ENCODE results near the gene CBX4. TPM values are rescaled to one million over a fixed set of nuclear protein-coding genes. Genes with fewer than 3 reads are reported as not detected.
A peak's percentile ranks its signal among the peaks of the same experiment; 100 is the strongest.

Gene CBX4
- total and polyA plus RNA-seq, 10 of the 15 experiments (the other 5 are each of a cell fraction or from before 2014, with no cell fraction given), result 0.69 to 24.6 (median 4.2) TPM

DNA sequence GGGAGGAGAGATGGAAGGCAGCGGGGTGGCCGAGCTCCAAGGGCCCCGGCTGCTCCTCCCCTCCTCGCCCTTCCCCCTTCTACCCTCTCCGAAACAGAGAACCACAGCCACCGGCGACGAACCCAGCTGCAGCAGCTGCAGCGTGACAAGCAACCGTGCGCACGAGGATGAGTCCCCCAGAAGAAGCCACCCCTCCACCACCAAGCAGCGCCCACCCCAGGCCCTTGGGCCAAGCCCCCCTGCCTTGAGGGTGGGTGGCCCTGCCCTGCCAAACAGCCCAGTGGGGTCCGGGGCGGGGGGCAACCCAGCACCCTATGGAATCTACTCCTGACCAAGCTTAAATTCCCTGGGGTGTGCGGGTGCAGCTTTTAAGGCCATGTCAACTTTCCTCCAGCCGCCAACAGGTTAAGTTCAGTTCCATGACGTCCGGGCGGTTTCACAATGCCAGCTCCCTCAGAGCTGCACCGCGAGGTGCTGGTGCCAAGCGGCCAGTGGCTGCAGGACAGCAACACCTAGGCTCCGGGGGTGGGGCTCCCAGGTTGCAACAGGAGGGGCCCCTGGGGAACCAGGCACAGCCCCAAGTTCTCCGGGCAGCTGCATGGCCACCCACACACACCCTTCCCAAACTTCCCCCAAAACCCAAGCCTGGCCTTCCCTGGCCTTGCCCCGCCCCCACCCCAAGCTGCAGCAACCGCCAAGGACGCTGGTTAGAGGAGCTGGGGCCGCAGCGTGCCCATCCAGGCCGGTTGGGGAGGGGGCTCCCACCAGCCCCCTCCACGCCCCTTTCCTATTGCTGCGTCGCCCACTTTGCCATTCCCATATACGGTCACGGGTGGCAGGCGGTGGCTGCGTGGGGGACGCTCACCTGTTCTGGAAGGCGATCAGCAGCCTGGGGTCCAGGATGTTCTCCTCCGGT, 2.0 kb downstream of the CBX4 start (continued):
- TF ChIP-seq, protein P1, sequence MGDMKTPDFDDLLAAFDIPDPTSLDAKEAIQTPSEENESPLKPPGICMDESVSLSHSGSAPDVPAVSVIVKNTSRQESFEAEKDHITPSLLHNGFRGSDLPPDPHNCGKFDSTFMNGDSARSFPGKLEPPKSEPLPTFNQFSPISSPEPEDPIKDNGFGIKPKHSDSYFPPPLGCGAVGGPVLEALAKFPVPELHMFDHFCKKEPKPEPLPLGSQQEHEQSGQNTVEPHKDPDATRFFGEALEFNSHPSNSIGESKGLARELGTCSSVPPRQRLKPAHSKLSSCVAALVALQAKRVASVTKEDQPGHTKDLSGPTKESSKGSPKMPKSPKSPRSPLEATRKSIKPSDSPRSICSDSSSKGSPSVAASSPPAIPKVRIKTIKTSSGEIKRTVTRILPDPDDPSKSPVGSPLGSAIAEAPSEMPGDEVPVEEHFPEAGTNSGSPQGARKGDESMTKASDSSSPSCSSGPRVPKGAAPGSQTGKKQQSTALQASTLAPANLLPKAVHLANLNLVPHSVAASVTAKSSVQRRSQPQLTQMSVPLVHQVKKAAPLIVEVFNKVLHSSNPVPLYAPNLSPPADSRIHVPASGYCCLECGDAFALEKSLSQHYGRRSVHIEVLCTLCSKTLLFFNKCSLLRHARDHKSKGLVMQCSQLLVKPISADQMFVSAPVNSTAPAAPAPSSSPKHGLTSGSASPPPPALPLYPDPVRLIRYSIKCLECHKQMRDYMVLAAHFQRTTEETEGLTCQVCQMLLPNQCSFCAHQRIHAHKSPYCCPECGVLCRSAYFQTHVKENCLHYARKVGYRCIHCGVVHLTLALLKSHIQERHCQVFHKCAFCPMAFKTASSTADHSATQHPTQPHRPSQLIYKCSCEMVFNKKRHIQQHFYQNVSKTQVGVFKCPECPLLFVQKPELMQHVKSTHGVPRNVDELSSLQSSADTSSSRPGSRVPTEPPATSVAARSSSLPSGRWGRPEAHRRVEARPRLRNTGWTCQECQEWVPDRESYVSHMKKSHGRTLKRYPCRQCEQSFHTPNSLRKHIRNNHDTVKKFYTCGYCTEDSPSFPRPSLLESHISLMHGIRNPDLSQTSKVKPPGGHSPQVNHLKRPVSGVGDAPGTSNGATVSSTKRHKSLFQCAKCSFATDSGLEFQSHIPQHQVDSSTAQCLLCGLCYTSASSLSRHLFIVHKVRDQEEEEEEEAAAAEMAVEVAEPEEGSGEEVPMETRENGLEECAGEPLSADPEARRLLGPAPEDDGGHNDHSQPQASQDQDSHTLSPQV (IDR thresholded peaks at IDR 0.05), result no peak
- 0 out of 2 replicates have a peak, but pooled peaks have one; percentile 10 for TF ChIP-seq CREB1 (IDR thresholded peaks at IDR 0.05; ENCODE audit: low read depth)
- peak; percentile 67 for TF ChIP-seq TARDBP (IDR thresholded peaks at IDR 0.05; ENCODE audit: borderline replicate concordance)
- TF ChIP-seq NFIC (IDR thresholded peaks at IDR 0.05; ENCODE audit: low read depth, low read length), result 0 out of 2 replicates have a peak, but pooled peaks have one; percentile 31
- TF ChIP-seq, protein P2, sequence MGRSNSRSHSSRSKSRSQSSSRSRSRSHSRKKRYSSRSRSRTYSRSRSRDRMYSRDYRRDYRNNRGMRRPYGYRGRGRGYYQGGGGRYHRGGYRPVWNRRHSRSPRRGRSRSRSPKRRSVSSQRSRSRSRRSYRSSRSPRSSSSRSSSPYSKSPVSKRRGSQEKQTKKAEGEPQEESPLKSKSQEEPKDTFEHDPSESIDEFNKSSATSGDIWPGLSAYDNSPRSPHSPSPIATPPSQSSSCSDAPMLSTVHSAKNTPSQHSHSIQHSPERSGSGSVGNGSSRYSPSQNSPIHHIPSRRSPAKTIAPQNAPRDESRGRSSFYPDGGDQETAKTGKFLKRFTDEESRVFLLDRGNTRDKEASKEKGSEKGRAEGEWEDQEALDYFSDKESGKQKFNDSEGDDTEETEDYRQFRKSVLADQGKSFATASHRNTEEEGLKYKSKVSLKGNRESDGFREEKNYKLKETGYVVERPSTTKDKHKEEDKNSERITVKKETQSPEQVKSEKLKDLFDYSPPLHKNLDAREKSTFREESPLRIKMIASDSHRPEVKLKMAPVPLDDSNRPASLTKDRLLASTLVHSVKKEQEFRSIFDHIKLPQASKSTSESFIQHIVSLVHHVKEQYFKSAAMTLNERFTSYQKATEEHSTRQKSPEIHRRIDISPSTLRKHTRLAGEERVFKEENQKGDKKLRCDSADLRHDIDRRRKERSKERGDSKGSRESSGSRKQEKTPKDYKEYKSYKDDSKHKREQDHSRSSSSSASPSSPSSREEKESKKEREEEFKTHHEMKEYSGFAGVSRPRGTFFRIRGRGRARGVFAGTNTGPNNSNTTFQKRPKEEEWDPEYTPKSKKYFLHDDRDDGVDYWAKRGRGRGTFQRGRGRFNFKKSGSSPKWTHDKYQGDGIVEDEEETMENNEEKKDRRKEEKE (IDR thresholded peaks at IDR 0.05), result no peak
- TF ChIP-seq RB1 (IDR thresholded peaks at IDR 0.05; ENCODE audit: borderline replicate concordance), result 0 out of 2 replicates have a peak, but pooled peaks have one; percentile 10
- TF ChIP-seq, protein P3, sequence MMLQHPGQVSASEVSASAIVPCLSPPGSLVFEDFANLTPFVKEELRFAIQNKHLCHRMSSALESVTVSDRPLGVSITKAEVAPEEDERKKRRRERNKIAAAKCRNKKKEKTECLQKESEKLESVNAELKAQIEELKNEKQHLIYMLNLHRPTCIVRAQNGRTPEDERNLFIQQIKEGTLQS (IDR thresholded peaks at IDR 0.05; ENCODE audit: borderline replicate concordance, extremely low read depth, low read depth, low read length), result no peak
- TF ChIP-seq MYC (IDR thresholded peaks at IDR 0.05; ENCODE audit: insufficient read depth, insufficient read length, insufficient replicate concordance, low read length, severe bottlenecking), result peak; percentile 55
- no peak for TF ChIP-seq BCL11A (IDR thresholded peaks at IDR 0.05; ENCODE audit: low read depth, low read length)
- TF ChIP-seq E2F8 (IDR thresholded peaks at IDR 0.05; ENCODE audit: low read depth, partially characterized antibody), result no peak
- TF ChIP-seq EED (IDR thresholded peaks at IDR 0.05; ENCODE audit: low read depth), result peak; percentile 28; the same call in 1 of the 2 replicates
- peak; percentile 22; the same call in 1 of the 2 replicates for TF ChIP-seq TAF1 (IDR thresholded peaks at IDR 0.05; ENCODE audit: borderline replicate concordance, low read depth, low read length)
- peak; percentile 87 to 90 for TF ChIP-seq BHLHE40 (IDR thresholded peaks at IDR 0.05; ENCODE audit: borderline replicate concordance in 1 of 2, low read depth in 2 of 2, low read length in 1 of 2)
- no peak for TF ChIP-seq NFYA (IDR thresholded peaks at IDR 0.05; ENCODE audit: borderline replicate concordance, low read depth, low read length)
- peak in 1 of 2 experiments; percentile 49; a peak in 1 of 4 replicates for TF ChIP-seq SRF (IDR thresholded peaks at IDR 0.05; ENCODE audit: low read depth in 2 of 2, low read length in 2 of 2)
- TF ChIP-seq PAX5 (IDR thresholded peaks at IDR 0.05; ENCODE audit: borderline replicate concordance, low read depth, low read length), result peak; percentile 73; the same call in 1 of the 2 replicates
- peak; percentile 67 for TF ChIP-seq RUNX3 (IDR thresholded peaks at IDR 0.05; ENCODE audit: low read length)
- no peak for TF ChIP-seq STAT1 (conservative IDR thresholded peaks at IDR 0.05)
